Measurements from ENCODE around the gene THSD7A. TPM values are rescaled to one million over a fixed set of nuclear protein-coding genes. Genes with fewer than 3 reads are reported as not detected.

THSD7A gene
- total RNA-seq, 1 experiment from 2014 or later, result 4.0 TPM

- DNase-seq, result no peak
- TF ChIP-seq CTCF (conservative IDR thresholded peaks at IDR 0.05), result no peak
- no peak for TF ChIP-seq EZH2 (IDR thresholded peaks at IDR 0.05; ENCODE audit: low read depth)
- BruUV-seq (replicated peaks), result no TSS peak
- CTCF ChIA-PET, result no interaction called here
- no peaks in the 10 kb centered on the region for H3K9me2 ChIP-seq (ENCODE audit: insufficient read depth)
- POLR2A ChIA-PET (ENCODE audit: unreplicated experiment), result no interaction called here
- no peaks in the 10 kb centered on the region for H3K27me3 ChIP-seq (ENCODE audit: insufficient read depth, low read depth)
- intact Hi-C loops (cut with micrococcal nuclease; ENCODE audit: unreplicated experiment), result no loop called here
- H2AFZ ChIP-seq, result no peak overlapping the region
- H4K20me1 ChIP-seq (ENCODE audit: insufficient read depth), result no peaks in the 10 kb centered on the region
- H3F3A ChIP-seq (ENCODE audit: insufficient read depth, low read depth), result no peaks in the 10 kb centered on the region
- no peaks in the 10 kb centered on the region for H3K36me3 ChIP-seq (ENCODE audit: low read depth)
- H3K4me1 ChIP-seq (replicated peaks; ENCODE audit: insufficient read depth), result no peaks in the 10 kb centered on the region
- no peak overlapping the region for H3K27ac ChIP-seq
- H3K79me2 ChIP-seq (ENCODE audit: low read depth), result no peaks in the 10 kb centered on the region
- no peaks in the 10 kb centered on the region for H3K9me3 ChIP-seq (ENCODE audit: insufficient read depth, low read depth)
- no peak overlapping the region for H3K4me2 ChIP-seq
- H3K4me3 ChIP-seq, result no peak overlapping the region
Observed at GRCh38 chr7:11698384-11698871, 133.6 kb downstream of the THSD7A start.

DNA sequence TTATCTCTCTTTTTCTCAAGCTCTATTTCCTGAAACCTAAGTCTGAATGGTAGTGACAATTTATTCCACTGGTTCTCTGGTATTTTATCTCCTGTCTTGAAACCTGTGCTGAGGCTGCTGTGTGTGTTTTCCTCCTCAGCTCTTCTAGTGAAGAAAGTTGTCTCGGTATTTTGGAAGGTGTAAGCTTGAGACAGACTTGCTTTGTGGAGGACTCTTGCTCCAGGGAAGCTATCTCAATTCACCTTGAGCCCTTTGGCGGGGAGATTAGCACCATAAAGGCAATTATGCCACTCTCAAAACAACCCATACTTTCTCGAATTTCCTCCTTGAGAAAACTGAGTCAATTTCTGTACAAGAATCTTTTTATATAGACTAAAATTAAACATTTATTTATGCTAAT, 141.6 kb downstream of the THSD7A start:
- Histone ChIP-seq H4K20me1 (ENCODE audit: insufficient read depth) (no peaks in the 10 kb centered on the region), H3K9me3 (ENCODE audit: insufficient read depth, low read depth) (no peaks in the 10 kb centered on the region; the same call in 1 of the 2 replicates), H3K36me3 (ENCODE audit: low read depth) (no peaks in the 10 kb centered on the region), H3F3A (ENCODE audit: insufficient read depth, low read depth) (no peaks in the 10 kb centered on the region), H3K27ac (no peak overlapping the region), H3K4me3 (no peak overlapping the region), H3K9me2 (ENCODE audit: insufficient read depth) (no peaks in the 10 kb centered on the region), H3K4me1 (replicated peaks; ENCODE audit: insufficient read depth) (no peaks in the 10 kb centered on the region), H3K27me3 (ENCODE audit: insufficient read depth, low read depth) (no peaks in the 10 kb centered on the region), H3K79me2 (ENCODE audit: low read depth) (no peaks in the 10 kb centered on the region), H3K4me2 (no peak overlapping the region), H2AFZ (peak overlapping the region; percentile 76)
- ChIA-PET POLR2A (ENCODE audit: unreplicated experiment) (no interaction called here), CTCF (no interaction called here)
- intact Hi-C loops (cut with micrococcal nuclease; ENCODE audit: unreplicated experiment), result no loop called here
- DNase-seq, result no peak
- no peak for TF ChIP-seq EZH2 (IDR thresholded peaks at IDR 0.05; ENCODE audit: low read depth)
- TF ChIP-seq CTCF (conservative IDR thresholded peaks at IDR 0.05), result no peak
- BruUV-seq (replicated peaks), result no TSS peak

GRCh38 chr7:11689096-11689495, 142.9 kb downstream of the THSD7A start:
- Histone ChIP-seq H3K27ac (no peak overlapping the region), H3F3A (ENCODE audit: insufficient read depth, low read depth) (no peaks in the 10 kb centered on the region), H2AFZ (no peak overlapping the region), H3K79me2 (ENCODE audit: low read depth) (no peaks in the 10 kb centered on the region), H4K20me1 (ENCODE audit: insufficient read depth) (no peaks in the 10 kb centered on the region), H3K36me3 (ENCODE audit: low read depth) (no peaks in the 10 kb centered on the region), H3K27me3 (ENCODE audit: insufficient read depth, low read depth) (no peaks in the 10 kb centered on the region), H3K4me3 (no peak overlapping the region), H3K4me1 (replicated peaks; ENCODE audit: insufficient read depth) (no peaks in the 10 kb centered on the region), H3K9me3 (ENCODE audit: insufficient read depth, low read depth) (peaks cover under 1% of the 10 kb centered on the region; the same call in 1 of the 2 replicates), H3K9me2 (ENCODE audit: insufficient read depth) (no peaks in the 10 kb centered on the region), H3K4me2 (no peak overlapping the region)
- intact Hi-C loops (cut with micrococcal nuclease; ENCODE audit: unreplicated experiment), result no loop called here
- TF ChIP-seq CTCF (conservative IDR thresholded peaks at IDR 0.05) (no peak), EZH2 (IDR thresholded peaks at IDR 0.05; ENCODE audit: low read depth) (no peak)
- no peak for DNase-seq
- CTCF ChIA-PET, result no interaction called here
- no TSS peak for BruUV-seq (replicated peaks)
- POLR2A ChIA-PET (ENCODE audit: unreplicated experiment), result no interaction called here
